ENCODE results near the gene CDK18.

Gene CDK18

GRCh38 chr1:205497351-205497750, 7.1 kb upstream of the CDK18 start:
- Histone ChIP-seq H3K4me3 (ENCODE audit: low read depth, low read length) (no peak overlapping the region), H3K4me1 (ENCODE audit: control insufficient read depth, insufficient read depth, low read length) (peaks cover 30% of the 10 kb centered on the region), H3K9me3 (ENCODE audit: control insufficient read depth, insufficient read depth, low read length) (no peaks in the 10 kb centered on the region), H3K27me3 (ENCODE audit: control insufficient read depth, insufficient read depth, low read length) (peaks cover 5% of the 10 kb centered on the region), H3K9ac (ENCODE audit: low read depth, low read length) (no peak overlapping the region), H3K36me3 (ENCODE audit: control insufficient read depth, insufficient read depth, low read length) (no peaks in the 10 kb centered on the region)

- H3K4me3 ChIP-seq (ENCODE audit: low read depth, low read length), result no peak overlapping the region
- H3K9ac ChIP-seq (ENCODE audit: low read depth, low read length), result no peak overlapping the region
- peaks cover 5% of the 10 kb centered on the region for H3K27me3 ChIP-seq (ENCODE audit: control insufficient read depth, insufficient read depth, low read length)
- H3K4me1 ChIP-seq (ENCODE audit: control insufficient read depth, insufficient read depth, low read length), result peaks cover 26% of the 10 kb centered on the region
- H3K9me3 ChIP-seq (ENCODE audit: control insufficient read depth, insufficient read depth, low read length), result no peaks in the 10 kb centered on the region
- H3K36me3 ChIP-seq (ENCODE audit: control insufficient read depth, insufficient read depth, low read length), result no peaks in the 10 kb centered on the region
These were observed 4.7 kb upstream of the CDK18 start for GRCh38 chr1:205499789-205500188.

GRCh38 chr1:205500240-205501233, 3.9 kb upstream of the CDK18 start:
- Histone ChIP-seq H3K36me3 (ENCODE audit: control insufficient read depth, insufficient read depth, low read length) (no peaks in the 10 kb centered on the region), H3K9me3 (ENCODE audit: control insufficient read depth, insufficient read depth, low read length) (no peaks in the 10 kb centered on the region), H3K4me3 (ENCODE audit: low read depth, low read length) (peak overlapping the region; percentile 3), H3K4me1 (ENCODE audit: control insufficient read depth, insufficient read depth, low read length) (peaks cover 20% of the 10 kb centered on the region), H3K27me3 (ENCODE audit: control insufficient read depth, insufficient read depth, low read length) (peaks cover 3% of the 10 kb centered on the region), H3K9ac (ENCODE audit: low read depth, low read length) (no peak overlapping the region)

- Histone ChIP-seq H3K27me3 (ENCODE audit: control insufficient read depth, insufficient read depth, low read length) (peaks cover 3% of the 10 kb centered on the region), H3K4me1 (ENCODE audit: control insufficient read depth, insufficient read depth, low read length) (peaks cover 23% of the 10 kb centered on the region), H3K9me3 (ENCODE audit: control insufficient read depth, insufficient read depth, low read length) (no peaks in the 10 kb centered on the region), H3K4me3 (ENCODE audit: low read depth, low read length) (no peak overlapping the region), H3K36me3 (ENCODE audit: control insufficient read depth, insufficient read depth, low read length) (peaks cover 7% of the 10 kb centered on the region), H3K9ac (ENCODE audit: low read depth, low read length) (no peak overlapping the region)
These were observed 2.2 kb upstream of the CDK18 start for GRCh38 chr1:205502111-205502810.

GRCh38 chr1:205502992-205503391, 1.5 kb upstream of the CDK18 start:
- H3K4me3 ChIP-seq (ENCODE audit: low read depth, low read length), result no peak overlapping the region
- H3K4me1 ChIP-seq (ENCODE audit: control insufficient read depth, insufficient read depth, low read length), result peaks cover 23% of the 10 kb centered on the region
- H3K9ac ChIP-seq (ENCODE audit: low read depth, low read length), result no peak overlapping the region

GRCh38 chr1:205505076-205505729, 734 bp downstream of the CDK18 start:
- Histone ChIP-seq H3K4me3 (ENCODE audit: low read depth, low read length) (peak overlapping the region; percentile 99), H3K9ac (ENCODE audit: low read depth, low read length) (peak overlapping the region; percentile 91), H3K4me1 (ENCODE audit: control insufficient read depth, insufficient read depth, low read length) (peaks cover 23% of the 10 kb centered on the region), H3K36me3 (ENCODE audit: control insufficient read depth, insufficient read depth, low read length) (peaks cover 11% of the 10 kb centered on the region), H3K27me3 (ENCODE audit: control insufficient read depth, insufficient read depth, low read length) (no peaks in the 10 kb centered on the region), H3K9me3 (ENCODE audit: control insufficient read depth, insufficient read depth, low read length) (no peaks in the 10 kb centered on the region)

More at GRCh38 chr1:205502992-205503391, 1.5 kb upstream of the CDK18 start:
- no peaks in the 10 kb centered on the region for H3K27me3 ChIP-seq (ENCODE audit: control insufficient read depth, insufficient read depth, low read length)
- peaks cover 8% of the 10 kb centered on the region for H3K36me3 ChIP-seq (ENCODE audit: control insufficient read depth, insufficient read depth, low read length)
- no peaks in the 10 kb centered on the region for H3K9me3 ChIP-seq (ENCODE audit: control insufficient read depth, insufficient read depth, low read length)

- peak overlapping the region; percentile 57 for H3K9ac ChIP-seq (ENCODE audit: low read depth, low read length)
- H3K4me3 ChIP-seq (ENCODE audit: low read depth, low read length), result peak overlapping the region; percentile 99
- H3K36me3 ChIP-seq (ENCODE audit: control insufficient read depth, insufficient read depth, low read length), result peaks cover 11% of the 10 kb centered on the region
- H3K27me3 ChIP-seq (ENCODE audit: control insufficient read depth, insufficient read depth, low read length), result no peaks in the 10 kb centered on the region
- H3K9me3 ChIP-seq (ENCODE audit: control insufficient read depth, insufficient read depth, low read length), result no peaks in the 10 kb centered on the region
- H3K4me1 ChIP-seq (ENCODE audit: control insufficient read depth, insufficient read depth, low read length), result peaks cover 17% of the 10 kb centered on the region
These were observed 1.3 kb downstream of the CDK18 start for GRCh38 chr1:205505791-205506190.

- no peaks in the 10 kb centered on the region for H3K9me3 ChIP-seq (ENCODE audit: control insufficient read depth, insufficient read depth, low read length)
- no peak overlapping the region for H3K4me3 ChIP-seq (ENCODE audit: low read depth, low read length)
- H3K36me3 ChIP-seq (ENCODE audit: control insufficient read depth, insufficient read depth, low read length), result peaks cover 11% of the 10 kb centered on the region
- peaks cover 11% of the 10 kb centered on the region for H3K4me1 ChIP-seq (ENCODE audit: control insufficient read depth, insufficient read depth, low read length)
- H3K9ac ChIP-seq (ENCODE audit: low read depth, low read length), result no peak overlapping the region
- no peaks in the 10 kb centered on the region for H3K27me3 ChIP-seq (ENCODE audit: control insufficient read depth, insufficient read depth, low read length)
These were observed 2.1 kb downstream of the CDK18 start for GRCh38 chr1:205506409-205507200.

- H3K4me3 ChIP-seq (ENCODE audit: low read depth, low read length), result no peak overlapping the region
- H3K9me3 ChIP-seq (ENCODE audit: control insufficient read depth, insufficient read depth, low read length), result no peaks in the 10 kb centered on the region
- no peaks in the 10 kb centered on the region for H3K27me3 ChIP-seq (ENCODE audit: control insufficient read depth, insufficient read depth, low read length)
- H3K9ac ChIP-seq (ENCODE audit: low read depth, low read length), result no peak overlapping the region
- peaks cover 11% of the 10 kb centered on the region for H3K4me1 ChIP-seq (ENCODE audit: control insufficient read depth, insufficient read depth, low read length)
- peaks cover 11% of the 10 kb centered on the region for H3K36me3 ChIP-seq (ENCODE audit: control insufficient read depth, insufficient read depth, low read length)
These were observed 3.8 kb downstream of the CDK18 start for GRCh38 chr1:205508227-205508714.

- Histone ChIP-seq H3K4me3 (ENCODE audit: low read depth, low read length) (no peak overlapping the region), H3K9ac (ENCODE audit: low read depth, low read length) (no peak overlapping the region), H3K4me1 (ENCODE audit: control insufficient read depth, insufficient read depth, low read length) (peaks cover 11% of the 10 kb centered on the region), H3K9me3 (ENCODE audit: control insufficient read depth, insufficient read depth, low read length) (no peaks in the 10 kb centered on the region), H3K27me3 (ENCODE audit: control insufficient read depth, insufficient read depth, low read length) (no peaks in the 10 kb centered on the region), H3K36me3 (ENCODE audit: control insufficient read depth, insufficient read depth, low read length) (peaks cover 11% of the 10 kb centered on the region)
These were observed 6.0 kb downstream of the CDK18 start for GRCh38 chr1:205510308-205510950.

Data from iPS-15b (cell line).